B cell (primary cell): ENCODE results near the gene IL1RAPL1. TPM values are rescaled to one million over a fixed set of nuclear protein-coding genes. Genes with fewer than 3 reads are reported as not detected.

Source experiments
- ATAC-seq: fragments of 200-7000 bp; cut with Tn5 transposase; one replicate; pipeline ENCODE4 v1.10.0; 2021; ENCODE audit warnings: low read depth, mild to moderate bottlenecking, moderate number of reproducible peaks, moderate library complexity
- CTCF ChIA-PET: fragments of 350-600 bp; sonication (Branson Sonifier 250); formaldehyde crosslinking; loops from one replicate; lab custom pipeline; 2021; ENCODE audit warnings: antibody characterized with exemption, inconsistent platforms; lab: Charles Lee
- POLR2A ChIA-PET: fragments of 350-600 bp; sonication (Branson Sonifier 250); formaldehyde crosslinking; loops from one replicate; lab custom pipeline; 2021; ENCODE audit warnings: antibody characterized with exemption; lab: Charles Lee
- DNase-seq: peaks from one replicate; pipeline ENCODE4 v3.0.0; 2013
- H2AFZ ChIP-seq: 2 replicates; pipeline ENCODE4 v1.6.1; 2012; ENCODE audit warnings: mild to moderate bottlenecking, low read depth, low read length; ENCODE audit not compliant: insufficient read depth, poor library complexity, severe bottlenecking
- H3K27ac ChIP-seq, 2 donors: 1 replicate in 1 of 2; 2 replicates in 1 of 2; pipeline ENCODE4 v1.5.1; 2012 to 2013; ENCODE audit warnings: low read length in 2 of 2, mild to moderate bottlenecking in 2 of 2, moderate library complexity in 1 of 2
- H3K27me3 ChIP-seq, 4 experiments: fragments of 200-600 bp in 1 of 4; sonication (generic) in 1 of 4; replicated peaks in 1 of 4; 1 replicate in 2 of 4; 2 replicates in 2 of 4; pipeline versions ENCODE4 v1.6.1 to v1.7.0; 2013 to 2016; ENCODE audit warnings: low read length in 3 of 4, mild to moderate bottlenecking in 2 of 4, mixed read lengths in 1 of 4, moderate library complexity in 1 of 4; ENCODE audit not compliant: insufficient read depth in 4 of 4, control insufficient read depth in 3 of 4; ENCODE audit errors: control extremely low read depth in 1 of 4
- H3K36me3 ChIP-seq, 2 experiments: replicated peaks in 1 of 2; 1 replicate in 1 of 2; 2 replicates in 1 of 2; pipeline versions ENCODE4 v1.6.1 to v1.7.1; 2013; ENCODE audit warnings: low read length in 1 of 2; ENCODE audit not compliant: insufficient read depth in 2 of 2, control insufficient read depth in 1 of 2; ENCODE audit errors: control extremely low read depth in 1 of 2, extremely low read depth in 1 of 2
- H3K4me1 ChIP-seq, 2 donors: fragments of 200-600 bp in 1 of 2; sonication (generic) in 1 of 2; 1 replicate in 1 of 2; 2 replicates in 1 of 2; pipeline versions ENCODE4 v1.5.1 to v1.6.1; 2013 to 2017; ENCODE audit warnings: low read length in 2 of 2; ENCODE audit not compliant: control insufficient read depth in 2 of 2, insufficient read depth in 2 of 2
- H3K4me2 ChIP-seq: replicated peaks from 2 replicates; pipeline ENCODE3; 2012; ENCODE audit warnings: mild to moderate bottlenecking, low read depth, low read length; ENCODE audit not compliant: poor library complexity, severe bottlenecking
- H3K4me3 ChIP-seq, 5 experiments: fragments of 200-600 bp in 1 of 5; sonication (generic) in 1 of 5; 1 replicate in 3 of 5; 2 replicates in 2 of 5; pipeline versions ENCODE4 v1.5.1 to v1.7.0; 2011 to 2016; ENCODE audit warnings: low read length in 4 of 5, mild to moderate bottlenecking in 4 of 5, low read depth in 2 of 5, control low read depth in 1 of 5, moderate library complexity in 1 of 5; ENCODE audit not compliant: insufficient read depth in 1 of 5; ENCODE audit errors: control extremely low read depth in 1 of 5, extremely low read depth in 1 of 5
- H3K79me2 ChIP-seq: fragments of 200-600 bp; sonication (generic); one replicate; pipeline ENCODE4 v1.6.0; 2016; ENCODE audit warnings: low read length; ENCODE audit not compliant: control insufficient read depth, insufficient read depth
- H3K9ac ChIP-seq: fragments of 200-600 bp; sonication (generic); 2 replicates; pipeline ENCODE4 v1.6.1; 2017; ENCODE audit warnings: mild to moderate bottlenecking, low read length, moderate library complexity
- H3K9me3 ChIP-seq, 3 donors: one replicate each; pipeline versions ENCODE4 v1.6.1 to v1.7.1; 2013; ENCODE audit warnings: low read length in 2 of 3; ENCODE audit not compliant: control insufficient read depth in 2 of 3, insufficient read depth in 1 of 3; ENCODE audit errors: control extremely low read depth in 1 of 3
- H4K20me1 ChIP-seq: 2 replicates; pipeline ENCODE4 v1.6.0; 2012; ENCODE audit warnings: mild to moderate bottlenecking, low read length; ENCODE audit not compliant: insufficient read depth, control insufficient read depth, poor library complexity, severe bottlenecking
- H3K27ac Mint-ChIP-seq: one replicate; pipeline ENCODE4 v1.8.0; 2021; ENCODE audit warnings: mixed read lengths
- H3K27me3 Mint-ChIP-seq: one replicate; pipeline ENCODE4 v1.8.0; 2021; ENCODE audit warnings: mixed read lengths
- H3K4me1 Mint-ChIP-seq: one replicate; pipeline ENCODE4 v1.8.0; 2021; ENCODE audit warnings: mixed read lengths
- H3K4me3 Mint-ChIP-seq: one replicate; pipeline ENCODE4 v1.8.0; 2021; ENCODE audit warnings: mixed read lengths
- H3K9me3 Mint-ChIP-seq: one replicate; pipeline ENCODE4 v1.8.0; 2022; ENCODE audit warnings: mixed read lengths; ENCODE audit not compliant: insufficient read depth
- EZH2 ChIP-seq: IDR thresholded peaks from 2 replicates; pipeline ENCODE4 v1.6.1; 2012; ENCODE audit warnings: borderline replicate concordance, low read depth, mild to moderate bottlenecking, moderate library complexity, low read length; ENCODE audit not compliant: insufficient read depth, poor library complexity, severe bottlenecking
- WGBS: methylation state at CpG from one replicate; pipeline ENCODE4 v1.1.5; 2013; ENCODE audit warnings: missing lambda C conversion rate; ENCODE audit not compliant: insufficient coverage; 5-methylcytosine and 5-hydroxymethylcytosine counted together
- intact Hi-C: fragments of 100-400 bp; cut with micrococcal nuclease; formaldehyde crosslinking; loops from one replicate; pipeline ENCODE4 v1.10.0; 2022
- polyA plus RNA-seq: library from polyadenylated mRNA; depleted of rRNA; stranded (reverse); fragments of >200 nt; gene quantifications from 2 replicates; pipeline ENCODE4 v1.2.3, GENCODE V29; 2012
- total RNA-seq, 2 donors: library from RNA; stranded (reverse); fragments of 120-200 nt in 1 of 2; gene quantifications; 1 replicate in 1 of 2; 2 replicates in 1 of 2; pipeline versions ENCODE4 v1.2.3 to v1.2.4, GENCODE V29; 2013 to 2022
- TF ChIP-seq, protein P1 (sequence below): fragments of 200-600 bp; IDR thresholded peaks from one replicate; pipeline ENCODE4 v1.8.0; 2022; ENCODE audit warnings: antibody characterized with exemption, mild to moderate bottlenecking

IL1RAPL1 gene
- total and polyA plus RNA-seq, 2 donors (not counting 1 experiment from before 2014, with no cell fraction given) = not detected

DNA sequence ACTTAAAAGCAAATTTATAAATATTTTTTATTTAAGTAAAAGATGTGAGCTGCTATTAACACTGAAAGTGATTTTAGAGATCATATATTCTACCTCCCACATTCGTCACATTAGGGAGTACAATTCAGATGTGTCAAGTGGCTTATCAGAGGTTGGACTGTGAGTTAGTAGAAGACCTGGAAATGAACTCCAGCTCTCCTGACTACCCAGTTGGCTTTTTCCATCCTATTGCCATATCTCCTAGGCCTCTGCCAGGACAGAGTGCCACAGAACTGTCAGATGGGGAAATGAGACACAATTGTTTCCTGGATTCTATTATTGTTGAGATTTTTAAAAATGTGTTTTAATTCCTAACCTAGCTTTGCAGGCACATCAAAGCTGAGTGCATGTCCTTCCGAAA lies 994.0 kb downstream of the IL1RAPL1 start:
- Histone ChIP-seq H4K20me1 (no peaks in the 10 kb centered on the region), H3K4me1 (no peaks in the 10 kb centered on the region), H3K27me3 (no peaks in the 10 kb centered on the region), H3K79me2 (no peaks in the 10 kb centered on the region), H3K9ac (no peak overlapping the region), H3K4me3 (no peak overlapping the region), H3K4me2 (no peak overlapping the region), H3K27ac (no peak overlapping the region), H2AFZ (no peak overlapping the region), H3K9me3 (no peaks in the 10 kb centered on the region), H3K36me3 (no peaks in the 10 kb centered on the region)
- H3K27ac Mint-ChIP-seq = no peak overlapping the region
- ATAC-seq = no peak
- intact Hi-C loops = no loop called here
- WGBS = no CpG with 5 or more reads among the region's 2 CpGs
- H3K4me3 Mint-ChIP-seq = no peak overlapping the region
- no peaks in the 10 kb centered on the region for H3K4me1 Mint-ChIP-seq
- TF ChIP-seq EZH2 = no peak
- TF ChIP-seq, protein P1, sequence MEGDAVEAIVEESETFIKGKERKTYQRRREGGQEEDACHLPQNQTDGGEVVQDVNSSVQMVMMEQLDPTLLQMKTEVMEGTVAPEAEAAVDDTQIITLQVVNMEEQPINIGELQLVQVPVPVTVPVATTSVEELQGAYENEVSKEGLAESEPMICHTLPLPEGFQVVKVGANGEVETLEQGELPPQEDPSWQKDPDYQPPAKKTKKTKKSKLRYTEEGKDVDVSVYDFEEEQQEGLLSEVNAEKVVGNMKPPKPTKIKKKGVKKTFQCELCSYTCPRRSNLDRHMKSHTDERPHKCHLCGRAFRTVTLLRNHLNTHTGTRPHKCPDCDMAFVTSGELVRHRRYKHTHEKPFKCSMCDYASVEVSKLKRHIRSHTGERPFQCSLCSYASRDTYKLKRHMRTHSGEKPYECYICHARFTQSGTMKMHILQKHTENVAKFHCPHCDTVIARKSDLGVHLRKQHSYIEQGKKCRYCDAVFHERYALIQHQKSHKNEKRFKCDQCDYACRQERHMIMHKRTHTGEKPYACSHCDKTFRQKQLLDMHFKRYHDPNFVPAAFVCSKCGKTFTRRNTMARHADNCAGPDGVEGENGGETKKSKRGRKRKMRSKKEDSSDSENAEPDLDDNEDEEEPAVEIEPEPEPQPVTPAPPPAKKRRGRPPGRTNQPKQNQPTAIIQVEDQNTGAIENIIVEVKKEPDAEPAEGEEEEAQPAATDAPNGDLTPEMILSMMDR = no peak
- POLR2A ChIA-PET = no interaction called here
- H3K9me3 Mint-ChIP-seq = no peaks in the 10 kb centered on the region
- CTCF ChIA-PET = no interaction called here
- no peak for DNase-seq
- no peaks in the 10 kb centered on the region for H3K27me3 Mint-ChIP-seq

DNA sequence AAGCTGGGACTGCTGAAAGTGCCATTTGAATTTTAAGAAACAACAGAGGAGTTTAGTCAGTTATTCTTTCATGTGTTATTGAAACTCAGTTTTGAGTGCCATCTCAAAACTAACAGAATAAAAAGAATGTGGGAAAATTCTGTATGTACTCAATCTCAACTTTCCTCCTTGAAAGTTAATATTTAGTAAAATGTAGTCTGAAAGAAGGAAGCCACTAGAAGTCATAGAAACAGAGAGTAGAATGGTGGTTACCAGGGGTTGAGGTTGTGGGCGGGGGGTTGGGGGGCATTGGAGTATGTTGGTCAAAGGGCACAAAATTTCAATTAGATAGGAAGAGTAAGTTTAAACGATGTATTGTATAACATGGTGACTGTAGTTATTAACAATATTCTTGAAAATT lies 999.9 kb downstream of the IL1RAPL1 start:
- H3K9ac ChIP-seq = no peak overlapping the region
- ATAC-seq (no peak), DNase-seq (no peak)
- ChIA-PET CTCF (no interaction called here), POLR2A (no interaction called here)
- no peak overlapping the region for H3K4me3 ChIP-seq
- H3K27me3 ChIP-seq = no peaks in the 10 kb centered on the region
- TF ChIP-seq, protein P1 = no peak
- TF ChIP-seq EZH2 = no peak
- H3K4me2 ChIP-seq = no peak overlapping the region
- no CpG with 5 or more reads among the region's 2 CpGs for WGBS
- Mint-ChIP-seq H3K27ac (no peak overlapping the region), H3K9me3 (no peaks in the 10 kb centered on the region), H3K27me3 (no peaks in the 10 kb centered on the region), H3K4me3 (no peak overlapping the region), H3K4me1 (no peaks in the 10 kb centered on the region)
- H3K4me1 ChIP-seq = no peaks in the 10 kb centered on the region
- intact Hi-C loops = no loop called here
- H4K20me1 ChIP-seq = no peaks in the 10 kb centered on the region
- no peaks in the 10 kb centered on the region for H3K9me3 ChIP-seq
- no peak overlapping the region for H3K27ac ChIP-seq
- no peaks in the 10 kb centered on the region for H3K79me2 ChIP-seq
- H2AFZ ChIP-seq = no peak overlapping the region
- no peaks in the 10 kb centered on the region for H3K36me3 ChIP-seq
